Measurements from ENCODE around the gene ZNF555. TPM values are rescaled to one million over a fixed set of nuclear protein-coding genes. Genes with fewer than 3 reads are reported as not detected.

The ZNF555 gene
- total and polyA plus RNA-seq, 9 of the 15 experiments (the other 6 are each of a cell fraction or from before 2014, with no cell fraction given), result 2.0 to 6.7 (median 5.4) TPM

DNA sequence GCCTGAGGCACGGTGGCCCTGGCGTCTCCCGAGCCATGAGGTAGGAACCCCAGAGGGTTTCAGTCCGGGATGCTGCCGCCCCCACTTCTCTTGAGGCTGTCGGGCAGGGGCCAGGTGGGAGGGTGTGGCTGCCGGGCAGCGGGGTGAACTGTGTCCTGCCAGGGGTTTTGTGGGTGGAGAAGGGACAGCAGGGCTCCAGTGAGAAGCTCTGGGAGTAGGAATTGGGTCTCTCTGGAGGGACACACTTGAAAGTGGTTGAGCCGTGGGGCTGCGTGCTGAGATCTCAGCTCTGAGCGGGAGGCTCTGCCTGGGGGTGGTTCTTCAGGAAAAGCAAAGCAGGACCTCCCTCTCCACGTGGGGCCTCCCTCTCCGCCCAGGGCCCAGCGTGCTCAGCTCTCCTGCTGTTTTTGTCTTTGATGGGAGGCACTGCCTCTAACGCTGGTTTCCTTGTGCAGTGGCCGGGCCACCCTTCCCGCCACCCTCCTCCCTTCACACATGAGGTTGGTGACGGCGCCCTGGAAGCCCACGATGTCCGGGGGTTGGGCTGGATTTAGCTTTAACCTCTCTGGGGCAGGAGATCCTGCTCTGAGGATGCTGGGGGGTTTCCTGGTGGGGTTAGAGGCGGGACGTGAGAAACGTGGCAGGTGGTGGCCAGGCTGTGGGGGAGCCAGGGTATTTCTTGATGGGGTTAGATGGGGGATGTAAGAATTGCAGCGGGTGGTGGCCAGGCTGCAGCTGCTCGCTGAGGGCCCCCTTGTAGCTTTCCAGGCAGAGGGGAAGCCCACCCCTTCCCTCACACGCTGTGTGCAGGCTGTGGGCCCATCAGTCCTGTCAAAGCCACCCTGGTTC, 36.9 kb upstream of the ZNF555 start:
- no peaks in the 10 kb centered on the region for H3K27me3 ChIP-seq (ENCODE audit: control insufficient read depth in 2 of 2, insufficient read depth in 2 of 2, low read length in 2 of 2)
- ChIA-PET CTCF (ENCODE audit: low intra/inter-chr PET ratio) (no interaction called here), POLR2A (interaction anchor here (0.6 to 0.8 kb wide), 6 partner anchors 16 to 140 kb away, joined by 3 to 4 read pairs (median 3); partner anchors contain the start of gene ZNF554)
- in situ Hi-C loops (cut with MboI) (no loop called here), intact Hi-C loops (cut with micrococcal nuclease) (no loop called here)
- 89% methylated on average over 26 of the region's 27 CpGs for WGBS (ENCODE audit: insufficient coverage, low coverage, missing lambda C conversion rate)
- no TSS peak for BruUV-seq (replicated peaks)
- TF ChIP-seq, protein P1, sequence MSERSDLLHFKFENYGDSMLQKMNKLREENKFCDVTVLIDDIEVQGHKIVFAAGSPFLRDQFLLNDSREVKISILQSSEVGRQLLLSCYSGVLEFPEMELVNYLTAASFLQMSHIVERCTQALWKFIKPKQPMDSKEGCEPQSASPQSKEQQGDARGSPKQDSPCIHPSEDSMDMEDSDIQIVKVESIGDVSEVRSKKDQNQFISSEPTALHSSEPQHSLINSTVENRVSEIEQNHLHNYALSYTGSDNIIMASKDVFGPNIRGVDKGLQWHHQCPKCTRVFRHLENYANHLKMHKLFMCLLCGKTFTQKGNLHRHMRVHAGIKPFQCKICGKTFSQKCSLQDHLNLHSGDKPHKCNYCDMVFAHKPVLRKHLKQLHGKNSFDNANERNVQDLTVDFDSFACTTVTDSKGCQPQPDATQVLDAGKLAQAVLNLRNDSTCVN (CRISPR knock-in tag; IDR thresholded peaks at IDR 0.05), result no peak
- no peak for TF ChIP-seq ZNF75A (CRISPR knock-in tag; IDR thresholded peaks at IDR 0.05)
- TF ChIP-seq, protein P2, sequence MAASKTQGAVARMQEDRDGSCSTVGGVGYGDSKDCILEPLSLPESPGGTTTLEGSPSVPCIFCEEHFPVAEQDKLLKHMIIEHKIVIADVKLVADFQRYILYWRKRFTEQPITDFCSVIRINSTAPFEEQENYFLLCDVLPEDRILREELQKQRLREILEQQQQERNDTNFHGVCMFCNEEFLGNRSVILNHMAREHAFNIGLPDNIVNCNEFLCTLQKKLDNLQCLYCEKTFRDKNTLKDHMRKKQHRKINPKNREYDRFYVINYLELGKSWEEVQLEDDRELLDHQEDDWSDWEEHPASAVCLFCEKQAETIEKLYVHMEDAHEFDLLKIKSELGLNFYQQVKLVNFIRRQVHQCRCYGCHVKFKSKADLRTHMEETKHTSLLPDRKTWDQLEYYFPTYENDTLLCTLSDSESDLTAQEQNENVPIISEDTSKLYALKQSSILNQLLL (CRISPR knock-in tag; IDR thresholded peaks at IDR 0.05; ENCODE audit: borderline replicate concordance), result no peak
- no peak for TF ChIP-seq MEF2D (tag; conservative IDR thresholded peaks at IDR 0.05; ENCODE audit: low read depth)
- TF ChIP-seq DACH1 (IDR thresholded peaks at IDR 0.05; ENCODE audit: partially characterized antibody), result no peak
- TF ChIP-seq ZNF41 (CRISPR knock-in tag; conservative IDR thresholded peaks at IDR 0.05), result no peak
- 0 out of 2 replicates have a peak, but pooled peaks have one; percentile 21 for TF ChIP-seq RBFOX2 (IDR thresholded peaks at IDR 0.05; ENCODE audit: low read depth, low read length)
- no peak for TF ChIP-seq CXXC5 (CRISPR knock-in tag; IDR thresholded peaks at IDR 0.05)
- no peak for TF ChIP-seq FIP1L1 (IDR thresholded peaks at IDR 0.05; ENCODE audit: low read depth, low read length, poor library complexity, severe bottlenecking)
- H3K4me2 ChIP-seq (ENCODE audit: insufficient read depth, low read length), result no peak overlapping the region
- H3K27ac ChIP-seq (ENCODE audit: extremely low read depth, low read depth, low read length), result no peak overlapping the region
- H3K79me2 ChIP-seq (ENCODE audit: control insufficient read depth, insufficient read depth, low read length), result no peaks in the 10 kb centered on the region
- no peaks in the 10 kb centered on the region for H3K9me1 ChIP-seq (ENCODE audit: control insufficient read depth, insufficient read depth, low read length)
- DNase-seq (ENCODE audit: extremely low read depth in 1 of 4, low spot score in 3 of 4) (no peak), ATAC-seq (no peak), FAIRE-seq (no peak)
- H2AFZ ChIP-seq (ENCODE audit: low read depth, low read length), result no peak overlapping the region
- H4K20me1 ChIP-seq (replicated peaks; ENCODE audit: control insufficient read depth, insufficient read depth, low read length), result no peaks in the 10 kb centered on the region
- H3K36me3 ChIP-seq (ENCODE audit: control insufficient read depth, insufficient read depth, low read length), result peaks cover 93% of the 10 kb centered on the region; the same call in 2 of the 3 replicates
- peaks cover 0 to 7% of the 10 kb centered on the region in 2 experiments; a peak in 1 of 5 replicates for H3K4me1 ChIP-seq (replicated peaks in 1 of 2; ENCODE audit: control insufficient read depth in 2 of 2, insufficient read depth in 2 of 2, low read length in 2 of 2)
- no peaks in the 10 kb centered on the region for H3K9me3 ChIP-seq (replicated peaks; ENCODE audit: control insufficient read depth, insufficient read depth, low read depth, low read length)
- no peak overlapping the region for H3K4me3 ChIP-seq
- no peak overlapping the region; a peak in 1 of 4 replicates for H3K9ac ChIP-seq (ENCODE audit: insufficient read depth in 1 of 2, low read depth in 2 of 2, low read length in 2 of 2)

Data from K562 (cell line).